K562 (cell line): ENCODE data around the gene MPI. TPM values are rescaled to one million over a fixed set of nuclear protein-coding genes. Genes with fewer than 3 reads are reported as not detected.

Source experiments
- ATAC-seq: fragments of 200-7000 bp; cut with Tn5 transposase; 3 replicates; pipeline ENCODE4 v1.9.1; 2020; ENCODE audit warnings: moderate library complexity
- BruUV-seq: library from RNA; stranded (reverse); fragments of 400-500 nt; replicated peaks from 2 replicates; lab custom pipeline; 2021; lab: Mats Ljungman, UMichigan
- CTCF ChIA-PET: fragments of 300-600 bp; formaldehyde crosslinking; extraction: SDS; loops from one replicate; lab custom pipeline; 2021; ENCODE audit warnings: low intra/inter-chr PET ratio; lab: Yijun Ruan, JAX
- POLR2A ChIA-PET: fragments of 300-600, 350-650 bp; sonication (Branson Sonifier 250); formaldehyde crosslinking; extraction: SDS; loops from one replicate; lab custom pipeline; 2021; ENCODE audit warnings: antibody characterized with exemption, inconsistent platforms; lab: Yijun Ruan, JAX
- DNase-seq, 4 experiments: peaks; one replicate each; pipeline versions ENCODE4 v3.0.0 to v3.0.0-alpha.2; 2011 to 2018; ENCODE audit warnings: low spot score in 3 of 4, mixed read lengths in 3 of 4; ENCODE audit errors: extremely low read depth in 1 of 4
- FAIRE-seq: peaks from 2 replicates; lab custom pipeline; 2011; peaks lifted over from hg19 to GRCh38; lab: Jason Lieb, UNC
- H2AFZ ChIP-seq: 2 replicates; pipeline ENCODE4 v1.6.0; 2011; ENCODE audit warnings: low read depth, low read length, control low read depth, inconsistent platforms
- H3K27ac ChIP-seq: fragments of 200-600 bp; 3 replicates; pipeline ENCODE4 v1.8.0; 2011; ENCODE audit warnings: low read depth, mild to moderate bottlenecking, control low read depth, inconsistent platforms, low read length, moderate library complexity, mixed read lengths; ENCODE audit errors: extremely low read depth
- H3K27me3 ChIP-seq, 2 experiments: fragments of 300-600 bp in 1 of 2; 2 replicates in 1 of 2; 3 replicates in 1 of 2; pipeline versions ENCODE4 v1.6.0 to v1.8.0; 2011; ENCODE audit warnings: inconsistent platforms in 2 of 2, low read length in 2 of 2, mild to moderate bottlenecking in 1 of 2, mixed read lengths in 1 of 2, moderate library complexity in 1 of 2; ENCODE audit not compliant: control insufficient read depth in 2 of 2, insufficient read depth in 2 of 2
- H3K36me3 ChIP-seq: fragments of 300-600 bp; 3 replicates; pipeline ENCODE4 v1.8.0; 2011; ENCODE audit warnings: mild to moderate bottlenecking, low read length, inconsistent platforms; ENCODE audit not compliant: control insufficient read depth, insufficient read depth
- H3K4me1 ChIP-seq, 2 experiments: fragments of 200-600 bp in 1 of 2; replicated peaks in 1 of 2; 2 replicates in 1 of 2; 3 replicates in 1 of 2; pipeline versions ENCODE4 v1.5.1 to v1.8.0; 2011; ENCODE audit warnings: inconsistent platforms in 2 of 2, low read length in 2 of 2, mild to moderate bottlenecking in 1 of 2, mixed read lengths in 1 of 2, moderate library complexity in 1 of 2; ENCODE audit not compliant: control insufficient read depth in 2 of 2, insufficient read depth in 2 of 2
- H3K4me2 ChIP-seq: 2 replicates; pipeline ENCODE4 v1.6.1; 2011; ENCODE audit warnings: low read length, control low read depth, inconsistent platforms, mixed read lengths; ENCODE audit not compliant: insufficient read depth
- H3K4me3 ChIP-seq: fragments of 200-600 bp; sonication (generic), shearing (Covaris generic); 2 replicates; pipeline ENCODE4 v1.5.1; 2016; ENCODE audit warnings: control low read depth, inconsistent platforms
- H3K79me2 ChIP-seq: fragments of 200-600 bp; 3 replicates; pipeline ENCODE4 v1.8.0; 2011; ENCODE audit warnings: low read length, inconsistent platforms; ENCODE audit not compliant: control insufficient read depth, insufficient read depth
- H3K9ac ChIP-seq, 2 experiments: 2 replicates each; pipeline versions ENCODE4 v1.6.0 to v1.6.1; 2011; ENCODE audit warnings: low read depth in 2 of 2, low read length in 2 of 2, control low read depth in 1 of 2, inconsistent platforms in 1 of 2, mild to moderate bottlenecking in 1 of 2, mixed read lengths in 1 of 2; ENCODE audit not compliant: insufficient read depth in 1 of 2
- H3K9me1 ChIP-seq: one replicate; pipeline ENCODE4 v1.6.0; 2011; ENCODE audit warnings: inconsistent platforms, mild to moderate bottlenecking, low read length, moderate library complexity; ENCODE audit not compliant: control insufficient read depth, insufficient read depth
- H3K9me3 ChIP-seq: replicated peaks from 2 replicates; pipeline ENCODE4 v1.5.1; 2011; ENCODE audit warnings: low read depth, low read length, inconsistent platforms; ENCODE audit not compliant: control insufficient read depth, insufficient read depth
- H4K20me1 ChIP-seq: replicated peaks from 2 replicates; pipeline ENCODE4 v1.6.1; 2011; ENCODE audit warnings: low read length, inconsistent platforms, mixed read lengths; ENCODE audit not compliant: control insufficient read depth, insufficient read depth
- BCL6 ChIP-seq: fragments of 250-450 bp; sonication (Bioruptor Pico); IDR thresholded peaks from 2 replicates; pipeline ENCODE4 v1.4.0; 2020
- BDP1 ChIP-seq: IDR thresholded peaks from 3 replicates; pipeline ENCODE4 v1.6.1; 2011; ENCODE audit not compliant: insufficient read length, insufficient read depth
- BRD4 ChIP-seq: fragments of 200-600 bp; sonication (generic); IDR thresholded peaks from 2 replicates; pipeline ENCODE4 v1.6.1; 2017; ENCODE audit warnings: inconsistent platforms
- CBX5 ChIP-seq: IDR thresholded peaks from 2 replicates; pipeline ENCODE4 v1.6.1; 2014; ENCODE audit warnings: low read depth, borderline replicate concordance
- CXXC5 ChIP-seq: fragments of 250-450 bp; sonication (Bioruptor Pico); IDR thresholded peaks from 2 replicates; pipeline ENCODE4 v1.8.0; 2022; ENCODE audit warnings: inconsistent platforms, mild to moderate bottlenecking, moderate library complexity
- EHMT2 ChIP-seq: fragments of 450-650 bp; IDR thresholded peaks from 2 replicates; pipeline ENCODE4 v1.6.1; 2018; ENCODE audit warnings: antibody characterized with exemption
- FOXM1 ChIP-seq, 2 experiments: fragments of 450-650 bp in 1 of 2; sonication (generic) in 1 of 2; formaldehyde crosslinking in 1 of 2; IDR thresholded peaks; 2 replicates each; pipeline versions ENCODE4 v1.6.1 to v1.9.0; 2017 to 2022; ENCODE audit warnings: low read depth in 2 of 2, mild to moderate bottlenecking in 2 of 2, missing genetic modification reagents in 1 of 2, moderate library complexity in 1 of 2
- GABPB2 ChIP-seq: fragments of 250-450 bp; sonication (Bioruptor Pico); conservative IDR thresholded peaks from 2 replicates; pipeline ENCODE4 v1.5.1; 2021; ENCODE audit warnings: mild to moderate bottlenecking
- HMGN3 ChIP-seq: IDR thresholded peaks from 2 replicates; pipeline ENCODE4 v1.6.1; 2011; ENCODE audit warnings: borderline replicate concordance, low read depth, mild to moderate bottlenecking, mixed read lengths, low read length; ENCODE audit not compliant: insufficient read length; ENCODE audit errors: extremely low read depth
- KDM2B ChIP-seq: fragments of 250-450 bp; sonication (Bioruptor Pico); IDR thresholded peaks from 2 replicates; pipeline ENCODE4 v1.8.0; 2021; ENCODE audit warnings: mild to moderate bottlenecking, moderate library complexity
- MYNN ChIP-seq, 2 experiments: sonication (generic); formaldehyde crosslinking in 1 of 2; IDR thresholded peaks; 2 replicates each; pipeline versions ENCODE4 v1.5.0 to v1.6.1; 2016 to 2020; ENCODE audit warnings: antibody characterized with exemption in 1 of 2, missing genetic modification reagents in 1 of 2
- POLR2A ChIP-seq: fragments of 450-650 bp; conservative IDR thresholded peaks from 2 replicates; pipeline ENCODE4 v1.6.1; 2016
- POLR2G ChIP-seq: fragments of 200-400 bp; formaldehyde crosslinking; IDR thresholded peaks from 2 replicates; pipeline ENCODE4 v1.6.1; 2017; ENCODE audit warnings: low read depth, mild to moderate bottlenecking, antibody characterized with exemption, low read length, moderate library complexity
- RBFOX2 ChIP-seq: fragments of 200-400 bp; formaldehyde crosslinking; IDR thresholded peaks from 2 replicates; pipeline ENCODE4 v1.6.1; 2017; ENCODE audit warnings: low read depth, mild to moderate bottlenecking, low read length, moderate library complexity
- RBM39 ChIP-seq: fragments of 200-400 bp; formaldehyde crosslinking; optimal IDR thresholded peaks from 2 replicates; pipeline ENCODE3; 2018; ENCODE audit warnings: low read depth, low read length
- SIX5 ChIP-seq, 2 experiments: IDR thresholded peaks; 2 replicates each; pipeline ENCODE4 v1.6.1; 2011; ENCODE audit warnings: low read length in 2 of 2, borderline replicate concordance in 1 of 2, low read depth in 1 of 2, mild to moderate bottlenecking in 1 of 2, moderate library complexity in 1 of 2; ENCODE audit not compliant: insufficient read depth in 1 of 2
- STAG1 ChIP-seq: sonication (generic); formaldehyde crosslinking; IDR thresholded peaks from 2 replicates; pipeline ENCODE4 v1.5.0; 2020; ENCODE audit warnings: missing genetic modification reagents, borderline replicate concordance
- XRCC3 ChIP-seq: fragments of 450-650 bp; IDR thresholded peaks from 2 replicates; pipeline ENCODE4 v1.6.1; 2017; ENCODE audit warnings: mild to moderate bottlenecking, moderate library complexity
- ZNF140 ChIP-seq: fragments of 250-450 bp; sonication (Bioruptor Pico); IDR thresholded peaks from 2 replicates; pipeline ENCODE4 v1.8.0; 2021; ENCODE audit warnings: moderate library complexity, mild to moderate bottlenecking, inconsistent platforms
- ZNF609 ChIP-seq: sonication (generic); formaldehyde crosslinking; IDR thresholded peaks from 2 replicates; pipeline ENCODE4 v1.8.1; 2023; ENCODE audit warnings: missing genetic modification reagents, mild to moderate bottlenecking, borderline replicate concordance
- ZNF830 ChIP-seq: fragments of 250-450 bp; sonication (Bioruptor Pico); IDR thresholded peaks from 2 replicates; pipeline ENCODE4 v1.5.0; 2021; ENCODE audit warnings: mild to moderate bottlenecking
- WGBS: fragments of 100-300 bp; shearing (Covaris generic); methylation state at CpG from one replicate; pipeline ENCODE4 v1.1.6; 2016; ENCODE audit warnings: low coverage, mixed read lengths; ENCODE audit not compliant: insufficient coverage; ENCODE audit errors: missing lambda C conversion rate; 5-methylcytosine and 5-hydroxymethylcytosine counted together
- in situ Hi-C: fragments of 300-500 bp; cut with MboI; formaldehyde crosslinking; loops from 4 replicates; pipeline ENCODE4 v1.15.0; 2018; ENCODE audit warnings: inconsistent platforms, mixed read lengths
- intact Hi-C: fragments of 100-400 bp; cut with micrococcal nuclease; formaldehyde crosslinking; loops from 2 replicates; pipeline ENCODE4 v1.14.2; 2022
- polyA plus RNA-seq, 8 experiments: library from polyadenylated mRNA; depleted of rRNA in 4 of 8; stranded (reverse) in 5 of 8; unstranded in 3 of 8; fragments of >200 nt; fragmentation: Nextera tagmentation in 2 of 8; fragmentation: Illumina TruSeq in 1 of 8; extraction: Ambion mirVana in 2 of 8; extraction: Trizol in 1 of 8; gene quantifications; 2 replicates each; pipeline versions ENCODE4 v1.2.1 to v1.2.3, GENCODE V29; 2011 to 2014; ENCODE audit warnings: inconsistent platforms in 1 of 8, missing spikeins in 1 of 8
- total RNA-seq, 7 experiments: library from RNA; depleted of rRNA in 6 of 7; stranded (reverse); fragments of >200 nt in 6 of 7; fragmentation: Illumina TruSeq in 2 of 7; extraction: Trizol in 2 of 7; gene quantifications; 2 replicates each; pipeline versions ENCODE4 v1.2.1 to v1.2.3, GENCODE V29; 2011 to 2021; ENCODE audit warnings: low replicate concordance in 1 of 7

Gene MPI
- total and polyA plus RNA-seq, 9 of the 15 experiments (the other 6 are each of a cell fraction or from before 2014, with no cell fraction given), result 30.7 to 105 (median 40.5) TPM

- no peaks in the 10 kb centered on the region for H3K27me3 ChIP-seq
- CTCF ChIA-PET, result no interaction called here
These were observed 7.5 kb downstream of the MPI start for GRCh38 chr15:74897300-74897701.

More at GRCh38 chr15:74897300-74897701, 7.5 kb downstream of the MPI start:
- H3K9ac ChIP-seq, result peak overlapping the region in 1 of 2 experiments; percentile 48; a peak in 1 of 4 replicates
- WGBS, result 92% methylated on average over 6 of the region's 6 CpGs
- H3K9me1 ChIP-seq, result no peaks in the 10 kb centered on the region
- BruUV-seq, result no TSS peak
- TF ChIP-seq RBM39, result no peak
- TF ChIP-seq BRD4, result no peak
- TF ChIP-seq MYNN (IDR thresholded peaks at IDR 0.05), result no peak
- no peak for TF ChIP-seq MYNN (CRISPR knock-in tag; IDR thresholded peaks at IDR 0.05)
- no peak for TF ChIP-seq SIX5 (IDR thresholded peaks at IDR 0.05; ENCODE audit: borderline replicate concordance in 1 of 2, insufficient read depth in 1 of 2, low read depth in 1 of 2, low read length in 2 of 2)
- TF ChIP-seq KDM2B (CRISPR knock-in tag), result no peak
- no peak for TF ChIP-seq GABPB2 (CRISPR knock-in tag)
- peak; percentile 66 for TF ChIP-seq POLR2G
- TF ChIP-seq FOXM1 (IDR thresholded peaks at IDR 0.05; ENCODE audit: low read depth), result no peak
- no peak for TF ChIP-seq FOXM1 (CRISPR knock-in tag; IDR thresholded peaks at IDR 0.05; ENCODE audit: low read depth)
- no peak for TF ChIP-seq STAG1 (CRISPR knock-in tag)
- no peak for TF ChIP-seq CXXC5 (CRISPR knock-in tag)
- TF ChIP-seq BDP1, result no peak
- TF ChIP-seq ZNF830, result no peak
- TF ChIP-seq POLR2A, result peak; percentile 33; the same call in 1 of the 2 replicates
- no peak for TF ChIP-seq CBX5
- no peak for TF ChIP-seq ZNF140 (CRISPR knock-in tag)
- peak; percentile 49 for TF ChIP-seq RBFOX2
- no peak for TF ChIP-seq ZNF609 (CRISPR knock-in tag)
- no peak for TF ChIP-seq XRCC3
- no peak for TF ChIP-seq HMGN3
- TF ChIP-seq BCL6, result no peak
- TF ChIP-seq EHMT2, result no peak
- TF ChIP-seq, all 486 proteins: peak for 3
- Histone ChIP-seq H3K79me2 (no peaks in the 10 kb centered on the region), H3K36me3 (peaks cover 72% of the 10 kb centered on the region; the same call in 2 of the 3 replicates), H2AFZ (no peak overlapping the region), H3K9me3 (no peaks in the 10 kb centered on the region), H4K20me1 (no peaks in the 10 kb centered on the region; the same call in 1 of the 2 replicates), H3K4me3 (no peak overlapping the region), H3K27ac (no peak overlapping the region), H3K4me2 (no peak overlapping the region), H3K4me1 (peaks cover 0 to 4% of the 10 kb centered on the region in 2 experiments; a peak in 1 of 5 replicates)
- POLR2A ChIA-PET, result interaction anchor here (0.7 to 3.3 kb wide), 6 partner anchors 8 to 745 kb away, joined by 3 to 29 read pairs (median 3); partner anchors contain the start of genes FAM219B, MPI and ULK3
- FAIRE-seq, result no peak
- no peak for DNase-seq
- no peak for ATAC-seq
- intact Hi-C loops, result no loop called here
- in situ Hi-C loops, result no loop called here
